Spleen (tissue), 7 donors: ENCODE measurements around the gene AHDC1.

Experiments used
- POLR2A ChIP-seq, 3 donors: fragments of 450-650 bp; IDR thresholded peaks; one replicate each; pipeline ENCODE4 v1.5.1; 2017; ENCODE audit warnings: antibody characterized with exemption in 3 of 3, mild to moderate bottlenecking in 1 of 3
- POLR2AphosphoS5 ChIP-seq, 3 donors: sonication (generic); formaldehyde crosslinking; IDR thresholded peaks; one replicate each; pipeline ENCODE4 v1.5.1; 2017; ENCODE audit warnings: antibody characterized with exemption in 3 of 3
- TF ChIP-seq, protein P1 (sequence below), 11 experiments: fragments of 200-600 bp in 7 of 11; fragments of 450-650 bp in 4 of 11; sonication (generic) in 4 of 11; IDR thresholded peaks in 8 of 11; conservative IDR thresholded peaks in 3 of 11; 1 replicate in 7 of 11; 2 replicates in 4 of 11; pipeline versions ENCODE4 v1.4.0 to v1.8.0; 2016 to 2021; ENCODE audit warnings: antibody characterized with exemption in 11 of 11, inconsistent platforms in 4 of 11, mild to moderate bottlenecking in 1 of 11
- donor health status: DM: no; HTN: no; CAD: no; lungs with moderate emphysema.
- donor health status: DM: no; HTN: no; CAD: no.
- donor health status: DM: no; HTN: no; CAD: no.

DNA sequence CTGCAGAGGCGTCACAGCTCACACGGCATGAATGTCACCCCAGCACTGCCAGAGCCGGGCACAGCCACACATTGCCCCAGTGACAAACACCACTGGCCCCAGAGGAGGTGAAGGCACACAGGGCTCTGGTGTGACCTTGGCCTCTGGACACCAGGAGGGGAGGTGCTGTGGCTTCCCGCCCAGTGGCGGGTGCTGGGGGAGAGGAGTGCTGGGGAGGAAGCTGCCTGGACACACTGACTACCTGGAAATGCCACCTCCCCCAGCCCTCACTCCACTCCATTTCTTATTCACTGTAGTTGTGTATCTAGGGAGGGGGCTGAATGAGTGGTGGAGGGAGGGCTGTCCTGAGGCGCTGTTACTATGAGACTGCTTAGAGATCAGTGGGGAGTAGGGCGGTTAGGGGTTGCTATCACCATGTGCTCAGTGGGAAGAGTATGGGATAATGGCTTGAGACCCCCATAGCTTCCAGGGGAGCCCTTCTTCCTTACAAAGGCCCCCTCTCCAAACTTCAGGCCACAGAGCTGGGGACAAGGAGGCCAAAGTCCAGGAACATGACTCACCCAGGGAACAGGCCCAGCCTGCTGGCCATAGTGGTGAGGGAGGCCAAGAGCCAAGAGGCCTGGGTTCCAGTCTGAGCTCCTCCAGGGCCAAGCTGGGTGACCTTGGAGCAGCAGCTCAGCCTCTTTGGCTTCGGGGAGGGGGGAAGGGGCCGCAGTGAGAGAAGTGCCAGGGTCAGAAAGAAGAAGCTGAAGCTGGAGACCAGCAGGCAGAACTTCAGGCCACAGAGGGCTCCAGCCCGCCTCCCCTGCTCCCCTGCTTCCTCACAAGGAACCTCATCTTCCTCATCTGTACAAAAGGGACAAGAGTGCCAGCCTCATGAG lies 40.1 kb downstream of the AHDC1 start:
- TF ChIP-seq, protein P1, sequence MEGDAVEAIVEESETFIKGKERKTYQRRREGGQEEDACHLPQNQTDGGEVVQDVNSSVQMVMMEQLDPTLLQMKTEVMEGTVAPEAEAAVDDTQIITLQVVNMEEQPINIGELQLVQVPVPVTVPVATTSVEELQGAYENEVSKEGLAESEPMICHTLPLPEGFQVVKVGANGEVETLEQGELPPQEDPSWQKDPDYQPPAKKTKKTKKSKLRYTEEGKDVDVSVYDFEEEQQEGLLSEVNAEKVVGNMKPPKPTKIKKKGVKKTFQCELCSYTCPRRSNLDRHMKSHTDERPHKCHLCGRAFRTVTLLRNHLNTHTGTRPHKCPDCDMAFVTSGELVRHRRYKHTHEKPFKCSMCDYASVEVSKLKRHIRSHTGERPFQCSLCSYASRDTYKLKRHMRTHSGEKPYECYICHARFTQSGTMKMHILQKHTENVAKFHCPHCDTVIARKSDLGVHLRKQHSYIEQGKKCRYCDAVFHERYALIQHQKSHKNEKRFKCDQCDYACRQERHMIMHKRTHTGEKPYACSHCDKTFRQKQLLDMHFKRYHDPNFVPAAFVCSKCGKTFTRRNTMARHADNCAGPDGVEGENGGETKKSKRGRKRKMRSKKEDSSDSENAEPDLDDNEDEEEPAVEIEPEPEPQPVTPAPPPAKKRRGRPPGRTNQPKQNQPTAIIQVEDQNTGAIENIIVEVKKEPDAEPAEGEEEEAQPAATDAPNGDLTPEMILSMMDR (IDR thresholded peaks at IDR 0.05 in 8 of 11, conservative IDR thresholded peaks at IDR 0.05 in 3 of 11) = no peak
- TF ChIP-seq POLR2AphosphoS5 (IDR thresholded peaks at IDR 0.05) (peak in 2 of 3 donors; percentile 49 to 67), POLR2A (IDR thresholded peaks at IDR 0.05) (no peak)
